NCI-H345 (cell line): Measurements from ENCODE around the gene TOM1.
A peak's percentile ranks its signal among the peaks of the same experiment; 100 is the strongest.

Experiments
- DNase-seq: peaks from one replicate; lab custom pipeline; 2025; lab: John Stamatoyannopoulos, UW

TOM1 gene

DNA sequence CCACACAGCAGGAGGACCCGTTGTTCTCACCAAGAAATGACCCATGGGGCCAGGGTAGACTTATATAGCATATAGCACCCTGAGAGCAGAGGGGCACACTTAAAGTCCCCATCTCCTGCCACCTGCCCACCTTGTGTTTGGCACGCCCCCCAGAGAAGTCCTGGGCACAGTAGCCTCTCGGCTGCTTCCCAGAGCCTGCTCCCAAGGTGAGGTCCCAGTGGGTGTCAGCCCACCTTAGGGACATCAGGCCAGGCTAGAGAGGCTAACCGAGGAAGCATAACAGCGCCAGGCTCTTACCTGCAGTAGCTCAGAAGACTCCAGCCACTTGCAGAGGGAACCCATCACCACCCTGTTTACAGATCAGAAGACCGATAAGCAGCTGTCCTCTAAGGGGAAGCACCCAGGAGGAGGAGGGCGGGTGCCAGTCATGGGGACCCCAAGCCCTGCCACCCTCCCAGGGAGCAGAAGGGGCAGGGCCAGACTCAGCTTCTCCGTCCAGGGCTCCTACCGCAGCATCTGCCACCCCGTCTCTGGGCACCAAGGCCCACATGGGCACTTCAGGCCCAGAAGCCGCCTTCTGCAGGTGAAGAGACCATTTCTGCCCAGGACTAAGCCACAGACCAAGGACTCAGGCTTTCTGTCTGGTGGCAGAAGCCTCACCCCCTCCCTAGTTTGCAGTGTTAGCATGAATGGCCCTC, 46.3 kb downstream of the TOM1 start:
- DNase-seq = no peak

- no peak for DNase-seq
Observed at GRCh38 chr22:35346596-35347220, 47.0 kb downstream of the TOM1 start.

DNA sequence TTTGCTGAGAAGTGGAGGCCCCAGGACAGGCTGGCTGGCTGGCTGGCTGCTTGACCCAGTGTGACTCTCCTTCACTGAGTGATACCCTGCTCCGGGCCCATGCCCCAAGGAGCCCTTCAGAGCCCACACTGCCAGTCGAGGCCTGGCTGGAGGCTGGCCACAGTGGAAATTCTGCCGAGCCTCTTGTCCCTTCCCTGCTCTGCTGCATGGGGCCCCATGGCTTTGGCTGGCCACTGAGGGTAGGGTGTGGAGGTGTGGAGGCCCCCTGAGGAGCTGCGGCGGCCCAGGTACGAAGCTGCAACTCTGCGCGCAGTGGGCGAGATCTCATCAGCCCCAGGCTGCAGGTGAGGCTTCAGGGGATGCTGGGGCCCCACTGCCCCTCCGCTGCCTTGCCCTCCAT, 47.8 kb downstream of the TOM1 start:
- DNase-seq = no peak

GRCh38 chr22:35348026-35348590, 48.4 kb downstream of the TOM1 start:
- DNase-seq = no peak

GRCh38 chr22:35348703-35349102, 49.0 kb downstream of the TOM1 start:
- DNase-seq = no peak

DNA sequence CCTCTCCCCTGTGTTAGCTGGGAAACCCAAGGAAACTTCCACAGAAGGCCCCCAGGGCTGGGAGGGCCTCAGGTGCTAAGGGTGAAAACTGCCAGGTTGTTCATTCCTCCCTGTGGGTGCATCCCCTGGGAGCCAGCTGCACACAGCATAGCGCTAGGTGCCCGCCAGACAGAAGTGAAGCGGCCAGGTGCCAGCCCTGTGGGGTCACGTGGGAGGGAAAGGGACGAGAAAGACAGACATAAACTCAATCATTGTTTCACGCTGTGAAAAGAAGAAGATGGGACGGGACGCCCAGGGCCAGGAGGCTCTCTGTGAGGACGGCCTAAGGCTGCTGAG, 49.6 kb downstream of the TOM1 start:
- peak; percentile 91 for DNase-seq

DNA sequence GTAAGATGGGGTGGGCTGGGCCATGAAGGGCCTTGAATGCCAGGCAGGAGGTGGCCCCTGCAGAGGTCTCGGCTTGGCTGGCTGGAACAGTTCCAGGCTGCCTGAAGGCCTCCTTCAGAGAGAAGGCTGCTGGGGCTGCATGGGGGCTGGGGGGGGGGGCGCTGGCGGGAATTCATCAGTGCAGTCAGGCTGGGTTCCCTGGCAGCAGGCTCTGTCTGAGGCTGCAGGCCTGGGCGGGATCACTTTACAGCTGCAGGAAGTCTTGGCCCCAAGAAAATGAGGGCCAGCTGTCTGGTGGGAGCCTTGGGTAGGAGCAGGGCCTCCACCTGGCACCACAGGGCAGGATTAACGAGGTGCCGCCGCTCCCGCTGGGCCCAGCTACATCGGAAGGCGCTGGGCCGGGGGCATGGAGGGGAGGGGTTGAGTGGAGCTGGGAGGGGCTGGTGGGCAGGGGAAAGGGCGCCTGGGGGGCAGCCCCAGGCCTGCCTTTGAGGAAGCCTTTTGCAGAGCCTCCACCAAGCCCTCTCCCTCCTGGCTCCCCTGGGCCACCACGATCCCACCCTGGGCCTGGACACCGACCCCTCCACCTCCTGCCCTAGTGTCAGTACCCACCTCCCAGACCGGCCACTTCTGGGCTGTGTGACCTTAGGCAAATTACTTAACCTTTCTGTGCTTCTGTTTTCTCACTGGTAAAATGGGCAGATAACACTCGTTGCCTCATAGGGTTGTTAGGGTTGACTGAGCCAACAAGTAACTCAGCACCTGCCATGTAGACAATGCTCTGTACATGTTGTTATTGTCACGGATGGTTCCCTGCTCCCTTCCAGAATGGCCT, 50.2 kb downstream of the TOM1 start:
- peak; percentile 91 for DNase-seq

- peak; percentile 78 for DNase-seq
Observed at GRCh38 chr22:35350539-35351503, 51.1 kb downstream of the TOM1 start.

GRCh38 chr22:35352214-35353111, 52.8 kb downstream of the TOM1 start:
- no peak for DNase-seq

DNA sequence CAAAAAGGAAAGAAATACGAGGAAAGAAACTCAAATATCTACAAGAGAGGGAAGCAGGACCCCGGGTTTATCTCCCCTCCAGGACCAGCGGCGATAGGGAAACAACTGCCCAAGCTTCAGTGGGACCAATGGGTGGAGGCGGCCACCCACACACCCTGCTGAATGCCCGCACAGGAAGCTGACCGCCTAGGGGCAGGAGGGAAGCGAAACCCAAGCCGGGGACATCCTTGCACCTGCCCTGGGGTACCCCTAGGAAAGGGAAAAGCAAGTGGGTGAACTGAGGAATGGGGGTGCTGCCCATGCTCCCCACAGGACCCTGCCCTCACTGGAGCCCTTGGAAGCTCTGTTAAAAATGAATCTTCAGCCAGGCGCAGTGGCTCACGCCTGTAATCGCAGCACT, 53.6 kb downstream of the TOM1 start:
- DNase-seq = no peak

DNA sequence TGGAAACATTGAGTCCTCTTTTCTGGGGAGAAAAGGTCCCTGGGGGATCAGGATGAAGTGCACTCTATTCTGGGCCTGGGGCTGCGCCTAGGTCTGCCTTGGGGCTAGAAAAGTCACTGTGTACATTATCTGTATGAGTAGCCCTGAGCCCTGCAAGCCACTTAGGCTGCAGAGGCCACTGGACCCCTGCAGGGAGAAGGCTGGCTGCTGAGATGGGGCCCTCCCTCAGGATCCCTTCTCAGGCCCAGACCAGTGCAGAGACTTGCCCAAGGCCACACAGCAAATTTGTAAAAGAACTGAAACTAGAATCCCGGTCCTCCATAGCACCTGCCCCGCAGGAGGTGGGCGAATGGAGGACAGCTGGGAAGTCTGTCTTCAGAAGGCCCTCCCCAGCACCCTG, 54.4 kb downstream of the TOM1 start:
- DNase-seq = no peak

- no peak for DNase-seq
Observed at GRCh38 chr22:35357883-35358621, 58.4 kb downstream of the TOM1 start.

DNA sequence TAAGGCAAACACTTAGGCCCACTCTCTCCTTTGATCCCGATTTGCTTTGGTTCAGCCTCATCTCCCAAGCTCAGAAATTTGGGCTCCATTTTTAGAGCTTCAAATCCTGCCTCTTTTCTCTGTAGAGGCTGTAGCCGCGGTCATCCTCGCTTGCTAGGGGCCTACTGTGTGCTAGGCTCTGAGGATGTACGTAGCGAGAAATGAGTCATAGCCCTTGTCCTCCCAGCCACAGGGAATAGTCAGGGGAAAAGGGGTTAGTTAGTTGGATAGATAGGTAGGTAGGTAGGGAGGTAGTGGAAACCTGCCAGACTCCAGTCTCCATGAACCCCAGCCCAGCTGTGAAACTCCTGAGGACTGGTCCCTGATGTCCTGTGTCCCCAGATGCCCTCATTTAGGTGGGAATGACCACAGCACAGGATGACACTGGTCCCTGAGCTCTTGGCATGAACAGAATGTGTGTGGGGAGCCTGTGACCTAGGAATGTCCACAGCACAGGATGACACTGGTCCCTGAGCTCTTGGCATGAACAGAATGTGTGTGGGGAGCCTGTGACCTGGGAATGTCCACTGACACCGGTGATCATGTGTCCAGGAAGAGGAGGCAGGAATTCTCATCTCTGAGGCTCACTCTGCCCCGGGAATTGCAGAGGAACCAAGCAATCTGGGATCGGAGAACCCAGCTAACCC, 59.8 kb downstream of the TOM1 start:
- no peak for DNase-seq

GRCh38 chr22:35361001-35361558, 61.4 kb downstream of the TOM1 start:
- DNase-seq = no peak

- no peak for DNase-seq
Observed at GRCh38 chr22:35363566-35364086, 63.9 kb downstream of the TOM1 start.

DNA sequence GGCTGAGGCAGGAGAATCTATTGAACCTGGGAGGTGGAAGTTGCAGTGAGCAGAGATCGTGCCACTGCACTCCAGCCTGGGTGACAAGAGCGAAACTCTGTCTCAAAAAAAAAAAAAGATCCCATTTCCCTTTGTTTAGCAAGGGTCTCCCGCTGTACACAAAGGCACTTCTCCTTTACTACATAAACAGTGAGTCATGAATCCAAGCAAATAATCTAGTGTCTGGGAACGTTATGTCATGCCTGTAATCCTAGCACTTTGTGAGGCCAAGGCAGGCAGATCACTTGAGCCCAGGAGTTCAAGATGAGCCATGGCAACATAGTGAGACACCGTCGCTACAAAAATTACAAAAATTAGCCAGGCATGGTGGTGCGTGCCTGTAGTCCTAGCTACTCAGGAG, 64.5 kb downstream of the TOM1 start:
- DNase-seq = peak; percentile 72

DNA sequence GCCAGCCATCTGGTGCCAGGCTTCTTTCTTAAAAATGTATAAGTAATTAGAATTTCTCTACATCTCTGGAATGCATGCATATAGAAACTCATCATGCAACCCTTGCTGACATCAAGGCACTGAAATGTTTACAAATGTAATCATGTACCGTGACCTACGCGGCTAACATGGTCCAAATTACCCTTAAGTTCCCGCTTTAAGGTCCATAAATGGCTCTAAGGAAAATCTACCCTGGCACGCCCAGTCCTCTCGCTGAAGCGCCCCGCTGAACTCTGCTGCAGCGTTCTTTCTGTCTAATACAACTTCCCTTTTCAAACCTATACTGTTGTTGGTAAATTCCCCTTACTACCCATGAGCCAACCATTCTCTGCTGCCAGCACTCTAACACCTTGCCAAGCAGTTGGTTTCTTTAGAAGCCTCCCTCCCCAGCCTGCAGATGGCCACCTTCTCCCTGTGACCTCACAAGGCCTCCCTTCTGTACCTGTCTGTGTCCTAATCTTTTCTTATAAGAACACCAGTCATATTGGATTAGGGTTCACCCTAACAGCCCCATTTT, 67.7 kb downstream of the TOM1 start:
- DNase-seq = no peak

- DNase-seq = no peak
Observed at GRCh38 chr22:35368386-35368785, 68.7 kb downstream of the TOM1 start.
